SU-DHL-6 (cell line): ENCODE measurements around the gene NCAM2.

Source experiments
- H2AFZ ChIP-seq: fragments of 200-600 bp; sonication (generic); 2 replicates; pipeline ENCODE4 v1.6.1; 2014; ENCODE audit warnings: low read depth, mild to moderate bottlenecking, moderate library complexity, mixed read lengths, antibody characterized with exemption, low read length; ENCODE audit not compliant: severe bottlenecking
- H3F3A ChIP-seq: fragments of 200-600 bp; shearing (Covaris generic); 2 replicates; pipeline ENCODE4 v1.6.0; 2016; ENCODE audit warnings: antibody characterized with exemption, mild to moderate bottlenecking; ENCODE audit not compliant: insufficient read depth
- H3K27ac ChIP-seq: fragments of 200-600 bp; sonication (generic); 2 replicates; pipeline ENCODE4 v1.5.1; 2016; ENCODE audit warnings: low read depth, mild to moderate bottlenecking, low read length, moderate library complexity, mixed read lengths
- H3K27me3 ChIP-seq: fragments of 200-600 bp; sonication (generic), shearing (Covaris generic); 2 replicates; pipeline ENCODE4 v1.6.0; 2014; ENCODE audit warnings: mild to moderate bottlenecking, low read length
- H3K36me3 ChIP-seq: fragments of 200-600 bp; sonication (generic); 2 replicates; pipeline ENCODE4 v1.6.1; 2014; ENCODE audit warnings: mild to moderate bottlenecking, low read length, mixed read lengths
- H3K4me2 ChIP-seq: fragments of 300-600, 200-600 bp; shearing (Covaris generic), sonication (generic); 2 replicates; pipeline ENCODE4 v1.6.0; 2014; ENCODE audit warnings: low read length, low read depth, mild to moderate bottlenecking; ENCODE audit not compliant: poor library complexity, severe bottlenecking
- H3K4me3 ChIP-seq: fragments of 200-600 bp; sonication (generic); 2 replicates; pipeline ENCODE4 v1.5.1; 2014; ENCODE audit warnings: antibody characterized with exemption, low read length, mild to moderate bottlenecking, mixed read lengths; ENCODE audit not compliant: insufficient read depth, poor library complexity, severe bottlenecking
- H3K79me2 ChIP-seq: fragments of 200-600 bp; sonication (generic); 2 replicates; pipeline ENCODE4 v1.6.1; 2014; ENCODE audit warnings: mild to moderate bottlenecking, low read length, moderate library complexity; ENCODE audit not compliant: insufficient read depth
- H3K9ac ChIP-seq: fragments of 200-600 bp; sonication (generic); 2 replicates; pipeline ENCODE4 v1.7.0; 2014; ENCODE audit warnings: mild to moderate bottlenecking, low read length
- H3K9me2 ChIP-seq: fragments of 200-600 bp; sonication (generic); replicated peaks from 2 replicates; pipeline ENCODE4 v1.6.1; 2014; ENCODE audit warnings: low read length; ENCODE audit not compliant: insufficient read depth
- H3K9me3 ChIP-seq: fragments of 200-600 bp; sonication (generic); 2 replicates; pipeline ENCODE4 v1.6.1; 2014; ENCODE audit warnings: low read length, mixed read lengths; ENCODE audit not compliant: insufficient read depth
- H4K20me1 ChIP-seq: fragments of 200-600 bp; sonication (generic); 2 replicates; pipeline ENCODE4 v1.6.1; 2014; ENCODE audit warnings: low read depth, mild to moderate bottlenecking, antibody characterized with exemption, low read length, moderate library complexity, mixed read lengths
- EZH2phosphoT487 ChIP-seq: fragments of 200-600 bp; sonication (generic), shearing (Covaris generic); conservative IDR thresholded peaks from 2 replicates; pipeline ENCODE4 v1.6.1; 2018; ENCODE audit warnings: mild to moderate bottlenecking, antibody characterized with exemption, low read length, moderate library complexity, mixed read lengths
- TF ChIP-seq, protein P1 (sequence below): fragments of 200-600 bp; sonication (generic); IDR thresholded peaks from one replicate; pipeline ENCODE4 v1.5.1; 2017; ENCODE audit warnings: antibody characterized with exemption, mild to moderate bottlenecking, low read length, moderate library complexity; ENCODE audit not compliant: insufficient read depth, poor library complexity, severe bottlenecking

Gene NCAM2

GRCh38 chr21:21084179-21084578 is 86.0 kb downstream of the NCAM2 start:
- Histone ChIP-seq H3K79me2 (no peaks in the 10 kb centered on the region), H4K20me1 (no peaks in the 10 kb centered on the region), H3K9me3 (no peaks in the 10 kb centered on the region), H3K4me2 (no peak overlapping the region), H3K27ac (no peak overlapping the region), H3K9me2 (no peaks in the 10 kb centered on the region), H3K27me3 (no peaks in the 10 kb centered on the region), H3K9ac (no peak overlapping the region), H3F3A (no peaks in the 10 kb centered on the region), H3K4me3 (no peak overlapping the region), H3K36me3 (no peaks in the 10 kb centered on the region), H2AFZ (peak overlapping the region; percentile 81)
- TF ChIP-seq, protein P1, sequence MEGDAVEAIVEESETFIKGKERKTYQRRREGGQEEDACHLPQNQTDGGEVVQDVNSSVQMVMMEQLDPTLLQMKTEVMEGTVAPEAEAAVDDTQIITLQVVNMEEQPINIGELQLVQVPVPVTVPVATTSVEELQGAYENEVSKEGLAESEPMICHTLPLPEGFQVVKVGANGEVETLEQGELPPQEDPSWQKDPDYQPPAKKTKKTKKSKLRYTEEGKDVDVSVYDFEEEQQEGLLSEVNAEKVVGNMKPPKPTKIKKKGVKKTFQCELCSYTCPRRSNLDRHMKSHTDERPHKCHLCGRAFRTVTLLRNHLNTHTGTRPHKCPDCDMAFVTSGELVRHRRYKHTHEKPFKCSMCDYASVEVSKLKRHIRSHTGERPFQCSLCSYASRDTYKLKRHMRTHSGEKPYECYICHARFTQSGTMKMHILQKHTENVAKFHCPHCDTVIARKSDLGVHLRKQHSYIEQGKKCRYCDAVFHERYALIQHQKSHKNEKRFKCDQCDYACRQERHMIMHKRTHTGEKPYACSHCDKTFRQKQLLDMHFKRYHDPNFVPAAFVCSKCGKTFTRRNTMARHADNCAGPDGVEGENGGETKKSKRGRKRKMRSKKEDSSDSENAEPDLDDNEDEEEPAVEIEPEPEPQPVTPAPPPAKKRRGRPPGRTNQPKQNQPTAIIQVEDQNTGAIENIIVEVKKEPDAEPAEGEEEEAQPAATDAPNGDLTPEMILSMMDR = no peak
- no peak for TF ChIP-seq EZH2phosphoT487

GRCh38 chr21:21085206-21085605 is 87.0 kb downstream of the NCAM2 start:
- Histone ChIP-seq H3F3A (no peaks in the 10 kb centered on the region), H3K9me3 (no peaks in the 10 kb centered on the region), H4K20me1 (no peaks in the 10 kb centered on the region), H3K27me3 (no peaks in the 10 kb centered on the region), H3K9ac (no peak overlapping the region), H2AFZ (peak overlapping the region; percentile 81), H3K36me3 (no peaks in the 10 kb centered on the region), H3K79me2 (no peaks in the 10 kb centered on the region), H3K4me3 (no peak overlapping the region), H3K9me2 (no peaks in the 10 kb centered on the region), H3K4me2 (no peak overlapping the region), H3K27ac (no peak overlapping the region)
- no peak for TF ChIP-seq EZH2phosphoT487
- TF ChIP-seq, protein P1 = no peak

GRCh38 chr21:21096956-21097355 is 98.7 kb downstream of the NCAM2 start:
- H3K4me2 ChIP-seq = no peak overlapping the region
- no peak overlapping the region for H3K9ac ChIP-seq
- no peaks in the 10 kb centered on the region for H3K27me3 ChIP-seq
- H3F3A ChIP-seq = no peaks in the 10 kb centered on the region
- no peaks in the 10 kb centered on the region for H3K36me3 ChIP-seq
- H3K9me2 ChIP-seq = no peaks in the 10 kb centered on the region
- no peaks in the 10 kb centered on the region for H3K9me3 ChIP-seq
- H3K4me3 ChIP-seq = no peak overlapping the region
- H3K79me2 ChIP-seq = no peaks in the 10 kb centered on the region
- TF ChIP-seq, protein P1 = no peak
- TF ChIP-seq EZH2phosphoT487 = no peak
- no peak overlapping the region for H2AFZ ChIP-seq
- no peaks in the 10 kb centered on the region for H4K20me1 ChIP-seq
- no peak overlapping the region for H3K27ac ChIP-seq

DNA sequence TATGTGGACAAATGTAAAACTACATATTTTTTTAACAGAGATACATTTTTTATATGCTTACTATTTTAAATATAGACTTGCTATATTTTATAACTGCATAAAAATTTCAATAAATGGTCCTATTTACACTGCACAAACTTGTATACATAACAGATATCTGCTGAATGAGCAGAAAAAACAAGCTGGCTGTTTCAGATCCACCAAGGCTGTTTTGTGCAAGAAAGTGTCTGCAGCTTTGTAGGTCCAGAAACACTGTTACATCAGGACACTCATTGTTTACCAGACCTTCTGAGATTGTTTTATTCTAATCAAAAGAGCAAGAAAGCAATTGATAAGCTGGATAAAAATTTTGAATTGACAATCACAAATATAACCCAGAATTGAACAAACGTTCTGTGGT is 99.3 kb downstream of the NCAM2 start:
- Histone ChIP-seq H3K27me3 (no peaks in the 10 kb centered on the region), H3K9me2 (no peaks in the 10 kb centered on the region), H3K4me3 (no peak overlapping the region), H3K9me3 (no peaks in the 10 kb centered on the region), H3K27ac (no peak overlapping the region), H3K36me3 (no peaks in the 10 kb centered on the region), H2AFZ (no peak overlapping the region), H4K20me1 (no peaks in the 10 kb centered on the region), H3K9ac (no peak overlapping the region), H3K79me2 (no peaks in the 10 kb centered on the region), H3F3A (no peaks in the 10 kb centered on the region), H3K4me2 (no peak overlapping the region)
- TF ChIP-seq, protein P1 = no peak
- TF ChIP-seq EZH2phosphoT487 = no peak
